Endometrial microvascular endothelial cells (primary cell): Measurements from ENCODE around the gene RUNDC3A. TPM values are rescaled to one million over a fixed set of nuclear protein-coding genes. Genes with fewer than 3 reads are reported as not detected.

Experiments used
- in situ Hi-C: cut with HindIII; loops from 2 replicates; pipeline ENCODE4 v1.10.0; 2017; ENCODE audit warnings: low sequenced_read_pairs, low pct_unique_long_range_greater_than_20kb; ENCODE audit errors: inconsistent ontology term
- total RNA-seq: library from RNA; depleted of rRNA; stranded (reverse); fragments of >200 nt; gene quantifications from one replicate; pipeline ENCODE4 v1.2.3, GENCODE V29; 2015; ENCODE audit errors: inconsistent ontology term

RUNDC3A gene
- total RNA-seq, 1 donor from 2014 or later: not detected

DNA sequence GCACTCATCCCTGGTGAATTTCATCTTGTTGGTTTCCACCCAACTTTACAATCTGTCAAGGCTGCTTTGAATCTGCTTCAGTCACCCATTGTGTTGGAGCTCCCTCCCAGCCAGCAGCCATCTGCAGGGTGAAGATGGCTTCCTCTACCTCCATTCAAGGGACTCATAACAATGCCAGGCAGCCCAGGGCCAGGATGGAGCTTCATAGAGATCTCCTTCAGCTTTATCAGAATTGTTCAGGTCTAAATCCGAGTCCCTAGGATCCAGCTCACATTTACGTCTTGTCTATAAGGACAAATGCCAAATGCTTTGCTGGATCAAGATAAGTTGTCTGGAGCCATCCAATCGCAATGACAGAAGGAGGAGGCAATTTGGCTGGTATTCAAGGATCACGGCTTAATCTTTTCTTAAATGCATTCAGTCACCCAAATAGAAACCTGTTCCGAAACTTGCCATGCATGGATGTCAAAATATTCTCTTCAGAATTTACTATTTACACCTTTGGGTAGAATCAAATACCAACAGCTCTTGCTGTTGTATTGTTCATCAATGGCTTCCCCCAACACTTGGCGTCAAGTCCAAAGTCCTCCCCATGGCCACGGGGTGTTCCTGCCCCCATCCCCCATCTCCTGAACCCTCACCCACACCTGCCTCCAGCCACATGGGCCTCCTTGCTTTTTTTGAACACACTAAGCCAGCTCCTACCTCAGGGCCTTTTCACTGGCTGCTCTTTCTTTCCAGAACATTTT lies 59.0 kb downstream of the RUNDC3A start:
- in situ Hi-C loops: no loop called here

Other genes starting within 250 kb of the RUNDC3A start
- gene LSM12, start 241.9 kb upstream of the RUNDC3A start, total RNA-seq: 61.8 TPM
- 65.1 TPM for gene G6PC3, start 237.9 kb upstream of the RUNDC3A start, total RNA-seq
- gene HDAC5, start 185.0 kb upstream of the RUNDC3A start, total RNA-seq: 6.2 TPM
- 6.1 TPM for gene HROB, start 166.7 kb upstream of the RUNDC3A start, total RNA-seq
- gene ASB16, start 137.9 kb upstream of the RUNDC3A start, total RNA-seq: not detected
- gene TMUB2, start 121.6 kb upstream of the RUNDC3A start, total RNA-seq: 49.2 TPM
- gene ATXN7L3, start 108.7 kb upstream of the RUNDC3A start, total RNA-seq: 60.0 TPM
- 46.0 TPM for gene UBTF, start 88.9 kb upstream of the RUNDC3A start, total RNA-seq
- not detected for gene SLC4A1, start 40.5 kb upstream of the RUNDC3A start, total RNA-seq
- gene SLC25A39, start 16.2 kb downstream of the RUNDC3A start, total RNA-seq: 149 TPM
- gene GRN, start 36.7 kb downstream of the RUNDC3A start, total RNA-seq: 391 TPM
- gene FAM171A2, start 55.3 kb downstream of the RUNDC3A start, total RNA-seq: 3.3 TPM
- gene ITGA2B, start 81.0 kb downstream of the RUNDC3A start, total RNA-seq: 0.46 TPM
- 14.2 TPM for gene GPATCH8, start 194.8 kb downstream of the RUNDC3A start, total RNA-seq
- 1.1 TPM for gene FZD2, start 248.9 kb downstream of the RUNDC3A start, total RNA-seq